GM12891 (cell line): ENCODE measurements around the gene KCNIP4.

ENCODE experiments used
- DNase-seq: peaks from one replicate; pipeline ENCODE4 v3.0.0; 2011; ENCODE audit warnings: low spot score; ENCODE audit not compliant: insufficient read length
- FAIRE-seq: peaks from 2 replicates; lab custom pipeline; 2011; peaks lifted over from hg19 to GRCh38; lab: Jason Lieb, UNC
- PAX5 ChIP-seq: IDR thresholded peaks from 2 replicates; pipeline ENCODE4 v1.6.1; 2011; ENCODE audit warnings: low read length, moderate library complexity, mild to moderate bottlenecking; ENCODE audit not compliant: insufficient read depth, severe bottlenecking
- POLR2A ChIP-seq: IDR thresholded peaks from 2 replicates; pipeline ENCODE4 v1.6.1; 2011; ENCODE audit warnings: low read depth, low read length, control low read depth
- POLR2AphosphoS5 ChIP-seq: IDR thresholded peaks from 2 replicates; pipeline ENCODE4 v1.6.1; 2011; ENCODE audit warnings: low read depth, low read length, control low read depth
- POU2F2 ChIP-seq: IDR thresholded peaks from 2 replicates; pipeline ENCODE4 v1.6.1; 2011; ENCODE audit warnings: low read depth, mild to moderate bottlenecking, control low read depth, low read length, moderate library complexity
- SPI1 ChIP-seq: IDR thresholded peaks from 2 replicates; pipeline ENCODE4 v1.6.1; 2011; ENCODE audit warnings: low read depth, low read length, control low read depth
- TAF1 ChIP-seq: IDR thresholded peaks from 2 replicates; pipeline ENCODE4 v1.6.1; 2011; ENCODE audit warnings: low read depth, low read length, control low read depth

KCNIP4 gene

DNA sequence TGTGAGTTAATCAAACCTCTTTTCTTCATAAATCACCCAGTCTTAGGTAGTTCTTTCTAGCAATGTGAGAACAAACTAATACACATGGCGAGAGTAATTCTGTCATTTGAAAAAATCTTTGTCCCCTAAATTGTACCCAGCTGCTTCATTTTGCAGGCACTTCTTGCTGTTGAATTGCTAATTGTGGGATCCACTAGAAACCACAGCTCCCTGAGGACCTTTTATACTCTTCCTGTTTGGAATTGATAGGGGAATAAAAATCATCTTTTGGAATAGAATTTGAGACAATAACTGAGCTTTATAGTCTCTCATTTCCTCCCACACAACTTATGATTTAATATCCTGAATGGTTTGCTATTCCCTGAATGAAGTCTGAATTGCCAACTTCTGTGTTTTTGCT lies 1078.1 kb downstream of the KCNIP4 start:
- TF ChIP-seq SPI1 (no peak), POLR2AphosphoS5 (no peak), POLR2A (no peak), PAX5 (no peak), TAF1 (no peak), POU2F2 (no peak)
- FAIRE-seq, result no peak
- DNase-seq, result no peak

DNA sequence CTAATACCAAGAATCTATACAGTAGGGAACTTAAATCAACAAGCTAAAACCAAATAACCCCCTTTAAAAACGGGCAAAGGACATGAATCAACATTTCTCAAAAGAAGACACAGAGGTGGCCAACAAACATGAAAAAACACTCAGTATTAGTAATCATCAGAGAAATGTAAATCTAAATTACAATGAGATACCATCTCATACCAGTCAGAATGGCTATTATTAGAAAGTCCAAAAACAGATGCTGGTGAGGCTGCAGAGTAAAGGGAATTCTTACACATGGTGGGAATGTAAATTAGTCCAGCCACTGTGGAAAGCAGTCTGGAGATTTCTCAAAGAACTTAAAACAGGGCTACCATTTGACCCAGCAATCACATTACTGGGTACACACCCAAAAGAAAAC lies 1080.5 kb downstream of the KCNIP4 start:
- no peak for FAIRE-seq
- no peak for DNase-seq
- TF ChIP-seq POU2F2 (no peak), POLR2AphosphoS5 (no peak), PAX5 (no peak), SPI1 (no peak), POLR2A (no peak), TAF1 (no peak)

DNA sequence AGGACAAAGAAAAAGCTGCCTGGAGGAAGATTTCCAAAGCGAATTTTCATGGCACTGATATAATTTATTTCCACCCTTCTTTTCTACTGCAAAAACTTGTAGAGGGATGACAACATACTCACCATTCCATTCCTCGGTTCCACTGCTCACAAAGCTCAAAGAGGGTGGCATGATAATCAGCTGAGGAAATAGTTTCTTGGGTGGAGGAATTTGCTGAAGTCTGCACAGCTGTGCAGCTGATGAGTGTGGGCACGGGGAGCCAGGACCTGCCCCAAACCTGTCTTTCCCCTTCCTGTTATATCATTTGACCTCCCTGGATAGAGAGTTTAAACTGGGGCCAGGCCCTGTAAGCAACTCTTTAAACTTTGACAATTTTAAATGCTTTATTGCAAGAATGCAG lies 1087.7 kb downstream of the KCNIP4 start:
- FAIRE-seq, result no peak
- no peak for DNase-seq
- TF ChIP-seq POU2F2 (no peak), POLR2A (no peak), TAF1 (no peak), SPI1 (no peak), PAX5 (no peak), POLR2AphosphoS5 (no peak)

DNA sequence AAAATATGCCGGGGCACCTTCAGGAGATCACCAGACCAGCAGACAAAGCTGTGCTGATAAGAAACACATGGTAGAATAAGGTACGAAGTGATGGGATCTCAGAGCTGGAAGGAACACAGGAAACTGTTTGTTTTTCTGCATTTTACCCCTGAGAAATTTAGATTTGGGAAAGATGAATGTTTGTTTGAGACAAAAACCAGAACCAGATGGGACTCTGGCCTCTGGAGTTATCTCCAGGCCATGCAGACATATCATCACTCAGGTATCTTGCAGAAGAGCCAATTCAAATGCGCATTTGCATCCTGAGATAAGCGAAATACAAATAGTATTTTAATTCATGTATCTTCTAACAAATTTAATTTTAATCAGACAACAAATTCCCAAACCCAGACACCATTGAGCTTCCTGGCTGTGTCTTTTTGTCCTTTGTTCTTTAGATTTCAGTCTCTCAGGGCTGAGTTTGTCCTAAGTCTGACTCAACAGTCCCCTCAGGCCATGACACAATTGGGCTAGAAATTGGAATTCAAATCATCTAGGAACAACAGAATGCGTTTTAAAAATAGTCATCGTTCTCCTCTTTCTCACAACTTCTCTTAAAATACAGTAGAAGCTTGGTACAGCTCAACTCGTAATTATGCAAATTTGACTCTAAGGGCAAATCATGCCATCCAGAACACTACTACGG lies 1089.3 kb downstream of the KCNIP4 start:
- FAIRE-seq, result no peak
- DNase-seq, result no peak
- TF ChIP-seq POLR2AphosphoS5, result no peak

DNA sequence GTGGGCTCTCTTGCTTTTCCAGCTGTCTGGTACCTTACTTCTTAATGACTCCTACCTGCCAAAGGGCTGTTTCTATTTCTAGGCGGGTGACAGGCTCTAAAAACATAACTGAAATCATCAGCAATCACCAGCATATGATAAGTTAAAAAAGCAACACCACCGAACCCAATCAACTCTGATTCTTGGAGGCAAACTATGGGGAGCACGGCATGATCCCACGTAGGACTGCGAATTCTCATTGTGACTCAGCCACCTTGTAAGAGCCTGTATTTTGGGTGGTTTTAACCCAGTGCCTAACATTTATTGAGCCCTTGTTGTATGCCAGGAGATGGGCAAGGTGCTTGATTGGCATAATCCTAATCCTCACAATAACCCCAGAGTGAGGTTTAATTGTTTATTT lies 1091.5 kb downstream of the KCNIP4 start:
- FAIRE-seq, result no peak
- no peak for DNase-seq
- TF ChIP-seq POU2F2, result no peak
- TF ChIP-seq SPI1, result no peak
- no peak for TF ChIP-seq TAF1
- no peak for TF ChIP-seq PAX5
- TF ChIP-seq POLR2A, result no peak
- TF ChIP-seq POLR2AphosphoS5, result no peak

DNA sequence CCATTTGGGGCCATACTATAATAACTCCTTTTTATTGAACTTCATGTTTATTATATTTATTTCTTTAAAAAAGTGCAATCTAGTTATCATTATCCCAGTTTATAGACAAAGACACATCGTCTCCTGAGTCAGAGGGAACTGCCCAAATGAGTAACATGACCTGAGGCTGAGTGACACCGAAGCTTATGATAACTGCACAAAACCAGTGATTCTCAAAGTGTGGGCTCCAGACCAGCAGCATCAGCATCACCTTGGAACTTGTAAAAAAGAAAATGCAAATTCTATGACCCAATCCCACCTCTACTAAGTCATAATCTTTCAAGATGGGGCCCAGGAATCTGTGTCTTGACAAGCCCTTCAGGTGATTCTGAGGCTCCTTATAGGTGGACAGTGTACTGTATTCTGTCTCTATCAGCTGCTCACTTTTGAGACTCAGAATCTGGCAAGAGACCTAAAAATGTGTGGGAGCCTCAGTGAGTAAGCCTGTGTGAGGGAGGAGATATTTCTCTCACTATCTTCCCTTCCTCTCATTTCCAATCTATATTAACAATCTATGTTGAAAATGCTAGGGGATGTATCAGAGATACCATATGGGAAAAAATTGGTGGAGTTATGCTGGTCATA lies 1101.3 kb downstream of the KCNIP4 start:
- DNase-seq, result no peak
- no peak for FAIRE-seq
- no peak for TF ChIP-seq SPI1
- TF ChIP-seq POU2F2, result no peak
- TF ChIP-seq POLR2A, result no peak
- no peak for TF ChIP-seq POLR2AphosphoS5
- no peak for TF ChIP-seq TAF1
- TF ChIP-seq PAX5, result no peak

DNA sequence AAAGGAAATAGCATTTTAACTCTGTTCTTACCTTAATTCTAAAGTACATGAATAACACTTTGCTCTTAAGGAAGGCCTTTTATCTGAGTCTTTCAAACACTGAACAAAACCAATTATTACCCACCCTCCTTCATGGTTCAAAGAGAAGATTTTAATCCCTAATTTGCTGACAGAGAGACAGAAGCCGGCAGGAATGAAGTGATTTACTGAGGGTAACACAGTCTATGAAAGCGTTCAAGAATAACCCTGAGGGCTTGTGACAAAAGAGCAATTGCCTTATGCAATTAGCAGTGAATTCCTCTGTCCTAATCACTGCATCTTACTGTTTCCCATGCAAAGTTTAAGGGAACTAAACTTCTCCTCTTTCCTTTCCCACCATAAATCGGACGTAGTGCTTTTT lies 1104.3 kb downstream of the KCNIP4 start:
- no peak for TF ChIP-seq POLR2A
- no peak for TF ChIP-seq SPI1
- no peak for TF ChIP-seq POU2F2
- TF ChIP-seq POLR2AphosphoS5, result no peak
- no peak for TF ChIP-seq PAX5
- no peak for TF ChIP-seq TAF1
- no peak for FAIRE-seq
- DNase-seq, result no peak

DNA sequence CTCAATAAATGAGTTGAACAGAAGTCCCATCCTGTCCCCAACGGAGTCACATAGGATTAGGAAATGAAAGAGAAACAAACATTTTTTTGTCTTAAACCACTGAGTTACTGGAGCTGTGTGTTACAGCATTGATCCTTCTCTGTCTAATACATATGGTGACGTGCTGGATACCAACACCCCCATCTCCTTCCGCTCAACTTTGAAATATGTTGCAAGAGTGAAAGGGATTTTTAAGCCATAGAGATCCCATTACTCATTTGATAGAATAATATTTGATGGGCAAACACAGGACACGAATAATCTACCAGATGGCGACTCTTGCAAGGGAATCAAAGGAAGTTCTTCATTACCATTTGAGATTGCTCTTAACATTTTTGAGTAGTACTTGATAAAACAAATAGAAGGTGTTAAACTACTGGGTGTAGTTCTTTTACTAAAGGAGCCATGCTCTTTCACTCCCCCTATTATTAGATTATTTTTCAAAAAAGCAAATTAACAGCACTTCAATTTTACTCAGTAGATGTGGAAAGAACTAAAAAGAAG lies 1107.9 kb downstream of the KCNIP4 start:
- no peak for TF ChIP-seq POU2F2
- TF ChIP-seq POLR2AphosphoS5, result no peak
- no peak for TF ChIP-seq PAX5
- no peak for TF ChIP-seq SPI1
- no peak for TF ChIP-seq TAF1
- no peak for TF ChIP-seq POLR2A
- DNase-seq, result no peak
- no peak for FAIRE-seq

DNA sequence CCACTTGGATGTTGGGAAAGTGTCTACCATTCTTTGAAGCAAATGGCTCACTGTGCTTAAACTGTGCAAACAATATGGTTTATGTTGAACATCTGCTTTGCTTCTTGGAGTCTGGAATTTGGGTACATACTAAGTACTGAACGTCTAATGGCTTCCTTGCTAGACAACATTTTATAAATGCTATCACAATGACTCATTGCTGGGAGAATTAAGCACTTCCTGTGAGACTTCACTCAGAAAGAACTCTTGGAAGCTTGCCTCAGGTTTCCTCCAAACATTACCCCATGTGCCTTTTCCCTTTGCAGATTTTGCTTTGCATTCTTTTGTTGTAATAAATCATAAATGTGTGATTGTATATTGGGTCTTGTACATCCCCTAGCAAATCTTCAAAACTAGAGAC lies 1108.6 kb downstream of the KCNIP4 start:
- TF ChIP-seq SPI1, result no peak
- no peak for TF ChIP-seq POU2F2
- no peak for TF ChIP-seq POLR2A
- no peak for TF ChIP-seq POLR2AphosphoS5
- no peak for TF ChIP-seq PAX5
- TF ChIP-seq TAF1, result no peak
- DNase-seq, result no peak
- no peak for FAIRE-seq

DNA sequence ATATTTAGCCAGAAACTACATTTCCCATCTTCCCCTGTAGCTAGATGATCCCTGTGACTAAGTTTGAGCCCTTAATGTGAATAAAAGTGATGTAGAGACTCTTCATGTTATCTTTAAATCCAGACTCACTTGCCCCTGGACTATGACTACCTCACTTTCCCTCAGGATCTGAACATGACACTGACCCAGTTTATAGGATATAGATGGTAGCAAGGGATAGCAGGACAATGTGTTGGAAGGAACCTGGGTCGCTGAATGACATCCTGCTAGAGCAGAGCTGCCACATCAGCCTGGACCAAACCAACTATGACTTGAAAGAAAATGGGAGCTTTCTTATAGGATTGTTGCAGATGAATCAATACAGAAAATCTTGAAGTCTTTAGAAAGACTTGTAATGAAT lies 1110.1 kb downstream of the KCNIP4 start:
- FAIRE-seq, result no peak
- TF ChIP-seq PAX5 (no peak), POLR2AphosphoS5 (no peak), TAF1 (no peak), POLR2A (no peak), SPI1 (no peak), POU2F2 (no peak)
- DNase-seq, result no peak
